GM21390 (cell line): ENCODE results near the gene DCD.

Experiments used
- ATAC-seq: cut with Tn5 transposase; IDR thresholded peaks from one replicate; pipeline ENCODE4 v1.9.1; 2021; ENCODE audit not compliant: unreplicated experiment

The DCD gene

DNA sequence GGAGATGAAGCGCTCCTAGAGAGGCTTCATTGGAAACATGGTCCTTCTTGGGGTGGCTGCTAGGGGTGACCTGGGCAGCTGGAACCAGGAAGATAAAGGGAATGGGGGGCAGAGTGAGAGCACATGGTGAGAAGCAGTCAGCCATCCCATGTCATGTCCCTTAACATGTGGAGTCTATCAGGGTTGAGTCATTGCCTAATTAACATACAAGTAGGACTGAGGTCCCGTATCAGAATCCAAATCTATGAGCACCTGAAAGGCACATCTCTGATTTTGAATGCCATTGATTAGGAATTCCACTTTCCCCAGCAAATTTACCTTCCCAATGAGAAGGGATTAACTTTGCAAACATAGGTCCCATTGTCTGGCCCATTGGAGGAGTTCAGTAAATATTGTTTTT is 39.4 kb downstream of the DCD start:
- ATAC-seq = no peak

DNA sequence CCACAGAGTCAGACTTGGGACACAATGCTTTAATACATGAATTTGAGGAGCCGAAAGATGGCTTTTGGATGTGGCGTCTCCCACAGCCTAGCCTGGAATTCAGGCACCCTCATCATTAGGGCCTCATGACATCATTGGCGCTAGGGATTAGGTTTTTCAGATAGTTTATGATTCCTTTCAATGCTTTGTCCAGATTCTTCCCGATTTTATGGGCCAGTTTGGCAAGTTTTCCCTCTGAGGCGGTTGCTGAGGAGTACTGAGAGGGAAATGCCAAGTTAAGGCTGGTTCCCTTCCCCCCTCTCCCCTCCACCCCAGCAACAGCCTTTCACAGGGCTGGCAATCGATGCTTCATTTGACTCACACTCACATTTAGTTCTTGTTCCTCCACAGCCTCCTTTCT is 40.0 kb downstream of the DCD start:
- no peak for ATAC-seq

DNA sequence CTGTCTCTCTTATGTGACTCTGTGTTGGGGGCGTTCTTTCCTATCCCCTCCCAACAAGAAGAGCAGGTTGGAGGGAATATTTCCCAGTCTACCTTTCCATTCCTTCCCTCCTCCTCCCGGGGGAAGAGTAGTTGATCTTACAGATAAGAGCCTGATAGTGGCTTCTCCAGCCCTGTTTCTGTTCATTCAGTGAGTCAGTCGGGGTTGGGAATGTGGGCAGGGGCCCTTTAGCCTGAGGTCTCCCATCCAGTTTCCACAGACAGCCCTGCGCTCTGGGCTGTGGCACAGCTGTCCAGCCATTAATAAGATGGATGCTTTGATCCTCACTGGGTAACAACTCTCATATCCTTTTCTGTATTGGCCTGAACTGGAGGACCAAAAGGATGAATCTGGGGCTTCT is 41.6 kb downstream of the DCD start:
- no peak for ATAC-seq

DNA sequence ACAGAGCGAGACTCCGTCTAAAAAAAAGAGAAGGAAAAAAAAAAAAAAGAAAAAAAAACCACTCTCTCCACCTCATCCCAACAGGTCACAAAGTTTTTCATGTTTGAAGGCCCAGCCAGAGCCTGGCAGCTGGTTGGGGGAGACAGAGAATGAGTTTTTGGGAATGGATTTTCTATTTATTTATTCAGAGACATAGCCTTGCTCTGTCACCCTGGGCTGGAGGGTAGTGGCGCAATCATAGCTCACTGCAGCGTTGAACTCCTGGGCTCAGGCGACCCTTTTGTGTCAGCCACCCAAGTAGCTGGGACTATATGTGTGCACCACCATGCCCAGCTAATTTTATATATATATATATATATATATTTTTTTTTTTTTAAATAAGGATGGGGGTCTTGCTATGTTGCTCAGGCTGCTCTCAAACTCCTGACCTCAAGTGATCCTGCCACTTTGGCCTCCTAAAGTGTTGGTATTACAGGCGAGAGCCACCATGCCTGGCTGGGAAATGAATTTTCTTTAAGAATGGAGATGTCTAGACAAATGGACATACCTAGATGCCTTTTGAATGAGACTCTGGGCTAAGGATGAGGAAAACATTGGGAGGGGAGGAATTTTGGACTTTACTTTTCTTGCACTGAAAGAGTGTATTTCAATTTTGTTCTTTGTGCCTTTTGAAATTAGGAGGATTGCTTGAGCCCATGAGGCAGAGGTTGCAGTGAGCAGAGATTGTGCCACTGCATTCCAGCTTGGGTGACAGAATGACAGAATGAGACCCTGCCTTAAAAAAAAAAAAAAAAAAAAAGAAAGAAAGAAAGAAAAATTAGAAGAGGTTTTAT is 42.8 kb downstream of the DCD start:
- ATAC-seq = no peak

DNA sequence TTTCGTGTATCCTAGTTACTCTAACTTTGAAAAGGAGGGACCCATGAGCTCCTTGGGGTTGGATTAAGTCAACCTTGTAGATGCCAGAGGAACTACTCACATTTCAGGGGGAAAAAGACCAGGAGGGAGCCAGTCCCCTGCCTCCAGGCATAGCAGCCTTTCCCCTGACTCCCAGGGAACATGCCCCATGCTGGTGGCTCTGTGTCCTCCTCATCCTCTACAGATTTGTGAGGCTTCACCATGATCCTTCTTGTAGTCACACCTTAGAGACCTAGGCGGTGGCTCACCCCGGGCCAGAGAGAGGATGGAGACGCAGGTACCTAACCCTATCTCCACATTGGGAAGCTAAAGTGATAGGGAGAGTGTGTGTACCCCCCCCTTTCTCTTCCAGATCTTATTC is 43.7 kb downstream of the DCD start:
- ATAC-seq = no peak

DNA sequence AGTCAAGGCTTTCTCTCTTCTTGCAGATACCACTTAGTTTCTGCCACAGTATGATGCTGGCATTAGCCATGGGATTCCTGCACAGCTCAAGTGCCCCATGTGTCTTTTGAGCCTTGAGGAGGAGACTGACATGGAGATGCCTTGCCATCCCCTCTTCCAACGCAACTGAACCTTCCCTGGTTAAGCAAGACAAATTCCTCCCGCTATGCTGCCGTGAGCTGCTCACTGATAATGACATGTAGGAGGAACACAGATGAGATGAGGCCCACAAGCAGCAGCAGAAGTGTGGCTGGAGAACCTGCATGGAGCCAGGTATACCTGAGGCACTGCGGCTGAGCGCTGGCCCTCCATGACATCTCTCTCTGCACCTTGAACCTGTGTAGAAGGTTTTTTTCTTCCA is 44.3 kb downstream of the DCD start:
- ATAC-seq = no peak

DNA sequence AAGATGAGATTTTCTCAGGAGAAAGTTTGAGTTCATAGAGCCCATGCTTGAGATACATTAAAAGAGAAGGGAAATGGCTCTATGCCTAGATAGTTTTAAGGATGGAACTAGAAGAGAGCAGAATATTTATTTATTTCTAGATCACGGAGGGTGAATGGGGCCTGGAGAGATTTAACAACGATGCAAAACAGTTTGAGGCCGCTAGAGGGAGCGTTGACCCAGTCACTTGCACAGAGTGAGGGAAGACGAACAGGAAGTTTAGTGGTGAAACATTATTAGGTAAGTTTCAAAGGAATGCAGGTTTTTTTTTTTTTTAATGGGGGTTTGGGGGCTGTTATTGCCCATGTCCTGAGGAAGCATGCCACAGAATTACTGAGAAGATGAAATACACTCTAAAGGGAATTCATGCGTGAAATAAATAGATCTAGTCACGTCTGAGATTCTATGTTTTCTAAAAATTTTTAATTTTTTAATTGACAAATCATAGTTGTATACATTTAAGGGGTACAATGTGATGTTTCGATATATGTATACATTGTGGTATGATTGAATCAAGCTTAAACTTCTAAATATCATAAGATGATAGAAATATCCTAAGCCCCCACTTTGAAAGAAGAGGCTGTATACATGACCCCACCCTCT is 44.9 kb downstream of the DCD start:
- peak; percentile 94 for ATAC-seq

DNA sequence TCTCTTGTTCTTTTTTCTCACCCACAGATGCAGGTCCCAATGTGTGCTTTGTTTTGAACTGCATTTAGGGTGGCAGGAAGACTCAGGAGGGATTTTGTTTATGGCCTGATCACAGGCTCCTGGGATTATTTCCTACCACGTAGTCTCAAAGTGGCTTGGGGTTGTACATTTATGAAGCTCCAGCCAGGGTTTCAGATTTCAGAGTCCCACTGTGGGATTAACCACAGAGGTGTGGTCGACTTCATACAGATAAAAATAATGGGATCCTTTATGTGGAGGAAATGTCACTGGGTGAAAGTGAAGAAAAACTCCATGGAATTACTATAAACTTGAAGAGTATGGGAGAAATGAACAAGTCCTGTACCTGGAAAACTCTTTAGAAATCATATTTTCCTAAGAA is 45.5 kb downstream of the DCD start:
- no peak for ATAC-seq

DNA sequence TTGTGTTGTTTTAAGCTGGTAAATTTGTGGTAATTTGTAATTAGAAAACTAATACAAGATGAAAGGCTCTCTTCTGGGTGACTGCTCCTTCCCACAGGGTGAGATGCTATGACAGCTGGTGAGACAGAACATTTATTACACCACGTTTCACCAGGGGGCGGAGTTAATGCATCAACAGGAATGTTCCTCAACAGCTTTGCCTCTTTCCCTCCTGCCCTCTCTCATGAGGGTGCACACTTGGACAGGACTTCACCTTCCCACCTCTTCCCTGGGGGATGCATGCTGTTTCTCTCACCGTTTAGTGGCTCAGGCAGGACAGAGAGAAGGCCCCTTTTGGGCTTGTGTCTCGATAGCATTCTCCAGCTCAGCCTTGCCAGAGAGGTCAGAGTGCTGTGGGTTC is 46.3 kb downstream of the DCD start:
- no peak for ATAC-seq

DNA sequence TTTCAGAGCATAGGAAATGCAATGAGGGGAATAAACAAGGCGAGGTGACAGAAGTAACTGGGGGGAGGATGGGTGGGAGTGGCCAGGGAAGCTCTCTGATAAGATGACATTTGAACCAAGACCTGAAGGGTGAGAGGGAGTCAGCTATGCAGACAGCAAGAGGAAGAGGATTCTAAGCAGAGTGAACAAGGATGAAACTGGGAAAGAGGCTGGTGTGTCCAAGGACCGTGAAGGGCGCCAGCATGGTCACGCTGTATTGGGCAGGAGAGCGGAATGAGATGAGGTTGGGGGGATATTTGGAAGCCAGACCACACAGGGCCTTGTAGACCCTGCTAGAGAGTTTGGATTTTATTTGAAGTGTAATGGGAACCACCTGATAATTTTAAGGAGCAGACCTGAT is 49.2 kb downstream of the DCD start:
- no peak for ATAC-seq

DNA sequence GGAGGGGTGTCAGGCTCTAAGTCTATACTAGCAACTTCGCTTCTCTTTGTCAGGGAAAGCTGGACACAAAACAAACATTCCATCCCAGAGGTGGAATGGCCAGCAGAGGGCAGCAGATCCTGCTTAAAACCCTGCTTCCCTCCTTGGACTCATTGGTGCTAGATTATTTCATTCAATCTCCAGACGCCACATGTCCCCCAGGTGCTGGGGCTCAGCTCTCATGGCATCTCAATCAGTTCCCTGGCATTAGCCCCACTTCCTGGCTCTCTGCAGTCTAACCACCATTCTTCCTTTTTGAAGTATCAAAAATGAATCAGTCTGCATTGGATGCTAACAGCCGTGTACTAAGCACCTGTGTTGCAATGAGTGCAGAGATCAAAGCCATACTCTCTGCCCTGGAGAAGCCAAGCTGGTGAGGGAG is 51.6 kb downstream of the DCD start:
- ATAC-seq = no peak

DNA sequence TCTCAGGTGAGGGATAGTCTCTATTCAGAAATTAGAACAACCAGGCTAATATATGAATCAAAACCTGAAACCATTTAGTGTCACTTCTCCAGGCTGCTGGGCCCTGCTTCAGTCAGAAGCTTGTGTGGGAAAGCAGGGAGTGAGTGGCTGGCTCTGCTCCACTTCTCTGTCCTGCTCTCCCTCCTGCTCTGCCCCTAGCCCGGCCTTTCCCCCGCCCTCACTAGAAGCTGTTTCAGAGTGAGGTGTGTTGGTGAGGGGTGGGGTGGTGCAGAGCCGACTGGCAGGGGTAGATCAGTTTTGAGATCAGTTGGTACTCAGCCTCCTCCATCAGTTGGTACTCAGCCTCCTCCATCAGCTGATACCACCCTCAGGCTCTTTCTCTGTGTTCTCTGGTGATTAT is 52.7 kb downstream of the DCD start:
- ATAC-seq = no peak
